Measurements from ENCODE around the gene GNAT1. TPM values are rescaled to one million over a fixed set of nuclear protein-coding genes. Genes with fewer than 3 reads are reported as not detected.

Gene GNAT1
- total RNA-seq, 1 experiment from 2014 or later = not detected

DNA sequence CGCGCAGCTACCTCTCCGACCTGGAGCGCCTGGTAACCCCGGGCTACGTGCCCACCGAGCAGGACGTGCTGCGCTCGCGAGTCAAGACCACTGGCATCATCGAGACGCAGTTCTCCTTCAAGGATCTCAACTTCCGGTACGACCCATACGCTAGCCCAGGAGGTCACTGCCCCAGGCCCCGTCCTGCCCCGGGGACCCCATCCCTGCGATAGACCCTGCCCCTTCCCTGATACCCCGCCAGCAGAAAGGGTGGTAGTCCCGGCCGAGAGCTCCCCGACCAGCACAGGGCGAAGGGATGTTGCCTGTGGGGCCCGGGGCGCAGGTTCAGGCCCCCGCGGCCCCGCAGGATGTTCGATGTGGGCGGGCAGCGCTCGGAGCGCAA, 2.3 kb downstream of the GNAT1 start:
- intact Hi-C loops (cut with micrococcal nuclease; ENCODE audit: unreplicated experiment) = loop anchor here (1.0 to 2.0 kb wide), 4 partner anchors 33 to 421 kb away; no protein-coding TSS in a partner anchor
- Histone ChIP-seq H3F3A (ENCODE audit: insufficient read depth, low read depth) (0 out of 2 replicates have a peak, but pooled peaks cover 2% of the 10 kb centered on the region), H3K79me2 (ENCODE audit: low read depth) (no peaks in the 10 kb centered on the region), H3K4me1 (replicated peaks; ENCODE audit: insufficient read depth) (0 out of 2 replicates have a peak, but pooled peaks cover 7% of the 10 kb centered on the region), H3K9me2 (ENCODE audit: insufficient read depth) (no peaks in the 10 kb centered on the region), H2AFZ (no peak overlapping the region), H4K20me1 (ENCODE audit: insufficient read depth) (no peaks in the 10 kb centered on the region), H3K9me3 (ENCODE audit: insufficient read depth, low read depth) (no peaks in the 10 kb centered on the region), H3K4me3 (no peak overlapping the region), H3K27me3 (ENCODE audit: insufficient read depth, low read depth) (no peaks in the 10 kb centered on the region), H3K4me2 (no peak overlapping the region), H3K27ac (no peak overlapping the region), H3K36me3 (ENCODE audit: low read depth) (no peaks in the 10 kb centered on the region)
- no TSS peak for BruUV-seq (replicated peaks)
- no peak for TF ChIP-seq EZH2 (IDR thresholded peaks at IDR 0.05; ENCODE audit: low read depth)
- TF ChIP-seq, protein P1, sequence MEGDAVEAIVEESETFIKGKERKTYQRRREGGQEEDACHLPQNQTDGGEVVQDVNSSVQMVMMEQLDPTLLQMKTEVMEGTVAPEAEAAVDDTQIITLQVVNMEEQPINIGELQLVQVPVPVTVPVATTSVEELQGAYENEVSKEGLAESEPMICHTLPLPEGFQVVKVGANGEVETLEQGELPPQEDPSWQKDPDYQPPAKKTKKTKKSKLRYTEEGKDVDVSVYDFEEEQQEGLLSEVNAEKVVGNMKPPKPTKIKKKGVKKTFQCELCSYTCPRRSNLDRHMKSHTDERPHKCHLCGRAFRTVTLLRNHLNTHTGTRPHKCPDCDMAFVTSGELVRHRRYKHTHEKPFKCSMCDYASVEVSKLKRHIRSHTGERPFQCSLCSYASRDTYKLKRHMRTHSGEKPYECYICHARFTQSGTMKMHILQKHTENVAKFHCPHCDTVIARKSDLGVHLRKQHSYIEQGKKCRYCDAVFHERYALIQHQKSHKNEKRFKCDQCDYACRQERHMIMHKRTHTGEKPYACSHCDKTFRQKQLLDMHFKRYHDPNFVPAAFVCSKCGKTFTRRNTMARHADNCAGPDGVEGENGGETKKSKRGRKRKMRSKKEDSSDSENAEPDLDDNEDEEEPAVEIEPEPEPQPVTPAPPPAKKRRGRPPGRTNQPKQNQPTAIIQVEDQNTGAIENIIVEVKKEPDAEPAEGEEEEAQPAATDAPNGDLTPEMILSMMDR (conservative IDR thresholded peaks at IDR 0.05) = no peak
- ChIA-PET POLR2A (ENCODE audit: unreplicated experiment) (no interaction called here), CTCF (no interaction called here)
- no peak for DNase-seq

DNA sequence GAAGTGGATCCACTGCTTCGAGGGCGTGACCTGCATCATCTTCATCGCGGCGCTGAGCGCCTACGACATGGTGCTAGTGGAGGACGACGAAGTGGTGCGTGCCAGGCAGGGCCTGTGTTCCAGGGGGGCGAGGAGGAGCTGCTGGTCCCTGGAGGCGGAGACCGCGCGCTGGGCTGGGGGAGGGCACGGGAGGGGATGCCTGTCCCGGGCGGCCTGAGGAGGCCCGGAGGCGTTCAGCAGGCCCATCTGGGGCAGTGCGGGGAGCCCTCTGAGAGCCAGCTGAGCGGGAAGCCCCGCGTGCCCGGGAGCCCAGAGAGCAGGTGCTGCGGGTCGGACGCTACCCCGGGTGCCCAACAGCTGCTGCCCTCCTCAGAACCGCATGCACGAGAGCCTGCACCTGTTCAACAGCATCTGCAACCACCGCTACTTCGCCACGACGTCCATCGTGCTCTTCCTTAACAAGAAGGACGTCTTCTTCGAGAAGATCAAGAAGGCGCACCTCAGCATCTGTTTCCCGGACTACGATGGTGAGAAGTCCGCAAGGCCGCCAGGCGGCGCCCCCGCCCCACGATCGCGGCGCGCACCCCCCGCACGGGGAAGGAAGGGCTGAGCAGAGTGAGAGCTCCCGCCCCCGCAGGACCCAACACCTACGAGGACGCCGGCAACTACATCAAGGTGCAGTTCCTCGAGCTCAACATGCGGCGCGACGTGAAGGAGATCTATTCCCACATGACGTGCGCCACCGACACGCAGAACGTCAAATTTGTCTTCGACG, 2.9 kb downstream of the GNAT1 start:
- TF ChIP-seq, protein P1 (conservative IDR thresholded peaks at IDR 0.05) = peak; percentile 61
- TF ChIP-seq EZH2 (IDR thresholded peaks at IDR 0.05; ENCODE audit: low read depth) = no peak
- intact Hi-C loops (cut with micrococcal nuclease; ENCODE audit: unreplicated experiment) = loop anchor here (1.0 kb wide), 2 partner anchors 32 to 79 kb away; no protein-coding TSS in a partner anchor
- H3K4me3 ChIP-seq = no peak overlapping the region
- no peaks in the 10 kb centered on the region for H3K27me3 ChIP-seq (ENCODE audit: insufficient read depth, low read depth)
- peak in 1 of 2 experiments; percentile 72 for DNase-seq
- no peak overlapping the region for H3K27ac ChIP-seq
- BruUV-seq (replicated peaks) = no TSS peak
- no peaks in the 10 kb centered on the region for H3K79me2 ChIP-seq (ENCODE audit: low read depth)
- H3K4me2 ChIP-seq = no peak overlapping the region
- no peaks in the 10 kb centered on the region for H3K9me2 ChIP-seq (ENCODE audit: insufficient read depth)
- CTCF ChIA-PET = interaction anchor here (1.3 to 1.7 kb wide), 4 partner anchors 12 to 52 kb away, joined by 4 to 13 read pairs (median 6); no protein-coding TSS in a partner anchor
- H3K36me3 ChIP-seq (ENCODE audit: low read depth) = no peaks in the 10 kb centered on the region
- H3K9me3 ChIP-seq (ENCODE audit: insufficient read depth, low read depth) = no peaks in the 10 kb centered on the region
- H3F3A ChIP-seq (ENCODE audit: insufficient read depth, low read depth) = 0 out of 2 replicates have a peak, but pooled peaks cover 2% of the 10 kb centered on the region
- no peaks in the 10 kb centered on the region for H4K20me1 ChIP-seq (ENCODE audit: insufficient read depth)
- POLR2A ChIA-PET (ENCODE audit: unreplicated experiment) = interaction anchor here (0.6 kb wide), 1 partner anchor 74 kb away, joined by 4 read pairs; the partner anchor contains the start of gene SEMA3B
- 0 out of 2 replicates have a peak, but pooled peaks cover 7% of the 10 kb centered on the region for H3K4me1 ChIP-seq (replicated peaks; ENCODE audit: insufficient read depth)
- no peak overlapping the region for H2AFZ ChIP-seq

DNA sequence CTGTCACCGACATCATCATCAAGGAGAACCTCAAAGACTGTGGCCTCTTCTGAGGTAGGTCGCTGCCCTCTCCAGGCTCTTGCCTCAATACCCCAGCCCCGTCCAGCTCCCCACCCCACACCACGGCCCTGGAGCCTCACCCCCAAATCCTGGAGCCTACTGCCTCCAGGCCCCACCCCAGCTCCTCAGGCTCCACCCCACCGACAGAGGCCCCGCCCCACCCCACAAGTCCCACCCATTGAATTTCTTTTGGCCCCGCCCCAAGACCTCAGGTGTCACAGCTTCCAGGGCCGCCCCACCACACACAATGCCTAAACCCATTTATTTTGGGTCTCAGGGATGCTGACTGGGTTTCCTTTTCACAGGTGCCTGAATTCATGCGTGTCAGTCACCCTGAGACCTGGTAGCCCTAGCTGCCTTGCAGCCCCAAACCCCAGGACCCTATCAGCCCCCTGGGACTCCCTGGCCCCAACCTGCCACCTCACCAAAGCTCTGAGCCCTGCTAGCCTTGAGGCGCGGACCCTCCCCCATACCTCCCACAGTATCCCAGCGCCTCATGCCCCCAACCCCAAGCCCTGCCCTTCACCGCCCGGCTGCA, 3.6 kb downstream of the GNAT1 start:
- BruUV-seq (replicated peaks) = no TSS peak
- CTCF ChIA-PET = interaction anchor here (0.7 to 1.7 kb wide), 5 partner anchors 11 to 52 kb away, joined by 4 to 13 read pairs (median 7); no protein-coding TSS in a partner anchor
- no peaks in the 10 kb centered on the region for H3K9me3 ChIP-seq (ENCODE audit: insufficient read depth, low read depth)
- intact Hi-C loops (cut with micrococcal nuclease; ENCODE audit: unreplicated experiment) = loop anchor here (1.0 kb wide), 2 partner anchors 31 to 78 kb away; no protein-coding TSS in a partner anchor
- 0 out of 2 replicates have a peak, but pooled peaks cover 7% of the 10 kb centered on the region for H3K4me1 ChIP-seq (replicated peaks; ENCODE audit: insufficient read depth)
- H3K4me3 ChIP-seq = no peak overlapping the region
- H3K27ac ChIP-seq = no peak overlapping the region
- no peaks in the 10 kb centered on the region for H3K36me3 ChIP-seq (ENCODE audit: low read depth)
- H3K79me2 ChIP-seq (ENCODE audit: low read depth) = no peaks in the 10 kb centered on the region
- H3K27me3 ChIP-seq (ENCODE audit: insufficient read depth, low read depth) = no peaks in the 10 kb centered on the region
- H3F3A ChIP-seq (ENCODE audit: insufficient read depth, low read depth) = 0 out of 2 replicates have a peak, but pooled peaks cover 2% of the 10 kb centered on the region
- DNase-seq = no peak
- no peaks in the 10 kb centered on the region for H4K20me1 ChIP-seq (ENCODE audit: insufficient read depth)
- TF ChIP-seq, protein P1 (conservative IDR thresholded peaks at IDR 0.05) = no peak
- no peak for TF ChIP-seq EZH2 (IDR thresholded peaks at IDR 0.05; ENCODE audit: low read depth)
- H3K9me2 ChIP-seq (ENCODE audit: insufficient read depth) = no peaks in the 10 kb centered on the region
- H3K4me2 ChIP-seq = no peak overlapping the region; the same call in 1 of the 2 replicates
- H2AFZ ChIP-seq = no peak overlapping the region
- POLR2A ChIA-PET (ENCODE audit: unreplicated experiment) = interaction anchor here (0.6 kb wide), 1 partner anchor 74 kb away, joined by 4 read pairs; the partner anchor contains the start of gene SEMA3B
